Measurements from ENCODE around the gene CGB8.

The CGB8 gene

DNA sequence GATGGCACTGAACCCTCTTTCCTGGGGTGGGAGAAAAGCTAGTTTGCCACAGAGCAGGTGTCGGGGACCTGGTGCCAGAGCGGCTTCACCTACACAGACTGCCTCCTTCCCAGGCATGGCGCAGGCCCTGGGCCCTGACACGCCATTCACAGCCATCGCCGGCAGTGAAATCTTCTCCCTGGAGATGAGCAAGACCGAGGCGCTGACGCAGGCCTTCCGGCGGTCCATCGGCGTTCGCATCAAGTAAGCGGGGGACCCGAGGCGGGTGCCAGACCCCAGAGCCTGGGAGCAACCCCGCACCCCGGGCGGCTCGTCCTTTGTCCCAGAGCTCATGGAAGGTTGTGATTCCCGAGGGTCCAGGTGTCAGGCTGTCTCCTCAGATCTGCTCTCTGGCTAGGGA lies 42.0 kb downstream of the CGB8 start:
- no peak for DNase-seq (ENCODE audit: low spot score)

DNA sequence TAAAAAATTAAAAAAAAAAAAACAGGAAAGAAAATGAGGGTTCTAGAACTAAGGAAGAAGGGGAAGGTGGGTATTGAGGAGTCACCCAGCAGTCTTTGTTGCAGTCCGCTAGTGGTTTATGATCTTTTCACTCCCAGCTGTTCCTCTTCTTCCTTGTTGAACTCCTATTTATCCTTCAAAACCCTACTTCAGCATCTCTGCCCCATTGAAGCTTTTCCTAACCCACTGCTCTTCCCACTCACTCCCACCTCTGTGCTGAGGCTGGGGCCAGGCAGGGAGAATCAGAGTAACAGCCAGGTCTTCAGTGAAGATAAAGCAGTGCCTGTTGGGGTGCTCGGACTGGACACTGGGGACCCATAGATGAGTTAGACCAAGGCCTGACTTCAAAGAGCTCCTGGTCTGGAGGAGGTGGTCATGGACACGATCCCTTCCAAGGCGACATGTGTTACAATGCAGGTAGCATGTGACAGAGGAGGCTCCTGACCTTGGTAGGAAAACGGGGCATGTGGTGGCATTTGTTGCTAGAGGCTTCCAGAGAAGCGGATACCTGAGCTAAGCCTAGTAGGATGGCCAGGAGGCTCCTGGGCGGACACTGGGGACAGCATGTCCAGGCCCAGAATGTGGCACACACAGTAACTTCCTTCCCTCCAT lies 43.8 kb downstream of the CGB8 start:
- DNase-seq (ENCODE audit: low spot score) = no peak

DNA sequence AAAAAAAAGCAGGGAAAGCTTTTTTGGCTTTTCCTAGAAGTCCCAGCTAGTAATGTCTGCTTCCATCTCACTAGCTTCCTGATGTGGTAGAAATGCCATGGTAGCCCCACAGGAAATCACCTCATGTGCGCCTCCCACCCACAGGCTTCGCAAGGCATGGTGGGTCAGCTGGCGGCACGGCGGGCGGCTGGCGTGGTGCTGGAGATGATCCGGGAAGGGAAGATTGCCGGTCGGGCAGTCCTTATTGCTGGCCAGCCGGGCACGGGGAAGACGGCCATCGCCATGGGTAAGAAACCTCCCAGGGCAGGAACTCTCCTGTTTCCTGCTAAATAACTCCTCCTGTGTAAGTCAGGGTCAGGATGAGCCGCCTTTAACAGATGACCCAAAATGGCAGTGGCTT lies 44.8 kb downstream of the CGB8 start:
- DNase-seq (ENCODE audit: low spot score) = no peak

DNA sequence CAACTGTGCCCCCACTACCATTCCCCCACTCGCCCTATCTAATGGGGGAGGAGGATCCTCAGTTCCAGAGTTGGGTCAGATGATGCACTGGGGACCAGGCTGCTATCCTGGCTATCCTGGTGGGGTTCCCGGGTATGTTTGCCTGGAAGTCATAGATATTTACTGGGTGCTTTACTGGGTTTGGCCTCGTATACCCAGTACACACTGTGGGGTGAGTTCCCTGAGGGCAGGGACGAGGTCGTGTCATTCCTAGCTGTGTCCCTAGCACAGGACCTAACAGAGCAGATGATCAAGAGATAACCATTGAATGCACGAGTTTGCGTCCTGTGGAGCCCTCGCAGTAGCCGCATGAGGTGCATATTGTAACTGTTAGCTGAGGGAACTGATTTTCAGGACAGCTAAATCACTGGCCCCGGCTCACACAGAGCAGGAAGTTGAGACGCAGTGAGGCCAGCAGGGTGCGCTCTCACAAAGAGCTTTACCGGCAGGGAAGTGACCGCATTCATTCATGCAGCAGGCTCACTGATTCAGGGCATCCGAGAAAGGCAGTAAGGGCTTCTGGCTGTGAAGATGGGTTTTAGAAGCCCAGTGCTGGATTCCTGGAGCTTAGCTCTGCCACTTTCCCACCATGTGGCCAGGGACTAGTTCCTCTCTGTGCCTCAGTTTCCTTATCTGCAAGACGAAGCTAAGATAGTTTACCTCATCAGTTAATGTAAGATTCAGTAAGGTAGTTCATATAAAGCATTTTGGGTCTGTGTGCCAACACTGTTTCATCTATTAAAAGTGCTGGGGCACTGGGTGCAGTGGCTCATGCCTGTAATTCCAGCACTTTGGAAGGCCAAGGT lies 49.2 kb downstream of the CGB8 start:
- DNase-seq (ENCODE audit: low spot score) = peak; percentile 80

DNA sequence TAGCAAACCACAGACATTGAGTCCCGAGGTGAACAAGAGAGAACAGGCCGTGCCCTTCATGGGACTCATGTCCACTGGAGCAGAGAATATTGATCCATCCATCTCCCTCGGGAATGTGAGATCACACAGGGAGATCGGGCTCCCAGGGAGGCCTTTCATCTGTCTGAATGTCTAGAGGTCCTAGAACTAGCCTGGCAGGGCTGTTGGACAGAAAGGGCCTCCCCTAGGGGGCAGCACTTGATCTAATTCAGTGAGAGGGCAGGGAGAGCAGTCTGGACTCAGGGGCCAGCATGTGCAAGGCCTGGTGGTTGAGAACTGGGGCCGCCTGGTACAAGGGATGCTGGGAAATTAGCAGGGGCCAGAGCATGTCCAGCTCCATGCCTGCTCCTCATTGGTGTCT lies 50.9 kb downstream of the CGB8 start:
- DNase-seq (ENCODE audit: low spot score) = no peak

Data from hepatic stellate cell (primary cell).